Choroid plexus epithelial cell (primary cell): Measurements from ENCODE around the gene CEP20.
"Not testable (repeated sequence)": the region's sequence is repeated elsewhere in the genome, so short reads cannot be mapped to it uniquely, and the experiment has no call there.

Source experiments
- DNase-seq: peaks from one replicate; pipeline ENCODE4 v3.0.0-alpha.2; 2010; ENCODE audit warnings: low read depth
- H3K4me3 ChIP-seq: 2 replicates; pipeline ENCODE4 v1.5.1; 2011; ENCODE audit warnings: low read depth, mild to moderate bottlenecking, control low read depth, low read length, moderate library complexity
- TF ChIP-seq, protein P1 (sequence below): conservative IDR thresholded peaks from 2 replicates; pipeline ENCODE4 v1.5.1; 2011; ENCODE audit warnings: low read depth, mild to moderate bottlenecking, control low read depth, inconsistent platforms, low read length, moderate library complexity

The CEP20 gene

DNA sequence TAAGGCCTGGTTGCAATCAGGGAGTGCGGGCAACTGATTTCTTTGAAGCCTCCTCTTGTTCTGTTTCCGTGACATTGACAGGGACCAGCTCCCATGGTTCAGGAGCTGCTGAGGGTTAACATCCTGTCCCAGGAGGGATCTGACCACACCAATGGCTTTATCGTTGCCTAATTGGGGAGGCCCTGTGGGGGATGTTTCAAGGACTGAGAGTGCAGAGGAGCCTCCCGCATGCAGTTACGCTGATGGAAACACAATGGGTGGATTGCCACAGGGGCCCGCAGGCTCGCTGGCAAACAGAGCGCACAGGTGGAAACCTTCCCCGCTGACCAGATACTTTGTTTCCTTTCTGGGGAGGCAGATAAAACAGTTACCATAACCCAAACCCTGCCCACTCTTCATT is 37.2 kb upstream of the CEP20 start:
- no peak for DNase-seq
- TF ChIP-seq, protein P1, sequence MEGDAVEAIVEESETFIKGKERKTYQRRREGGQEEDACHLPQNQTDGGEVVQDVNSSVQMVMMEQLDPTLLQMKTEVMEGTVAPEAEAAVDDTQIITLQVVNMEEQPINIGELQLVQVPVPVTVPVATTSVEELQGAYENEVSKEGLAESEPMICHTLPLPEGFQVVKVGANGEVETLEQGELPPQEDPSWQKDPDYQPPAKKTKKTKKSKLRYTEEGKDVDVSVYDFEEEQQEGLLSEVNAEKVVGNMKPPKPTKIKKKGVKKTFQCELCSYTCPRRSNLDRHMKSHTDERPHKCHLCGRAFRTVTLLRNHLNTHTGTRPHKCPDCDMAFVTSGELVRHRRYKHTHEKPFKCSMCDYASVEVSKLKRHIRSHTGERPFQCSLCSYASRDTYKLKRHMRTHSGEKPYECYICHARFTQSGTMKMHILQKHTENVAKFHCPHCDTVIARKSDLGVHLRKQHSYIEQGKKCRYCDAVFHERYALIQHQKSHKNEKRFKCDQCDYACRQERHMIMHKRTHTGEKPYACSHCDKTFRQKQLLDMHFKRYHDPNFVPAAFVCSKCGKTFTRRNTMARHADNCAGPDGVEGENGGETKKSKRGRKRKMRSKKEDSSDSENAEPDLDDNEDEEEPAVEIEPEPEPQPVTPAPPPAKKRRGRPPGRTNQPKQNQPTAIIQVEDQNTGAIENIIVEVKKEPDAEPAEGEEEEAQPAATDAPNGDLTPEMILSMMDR = no peak
- H3K4me3 ChIP-seq = no peak overlapping the region

DNA sequence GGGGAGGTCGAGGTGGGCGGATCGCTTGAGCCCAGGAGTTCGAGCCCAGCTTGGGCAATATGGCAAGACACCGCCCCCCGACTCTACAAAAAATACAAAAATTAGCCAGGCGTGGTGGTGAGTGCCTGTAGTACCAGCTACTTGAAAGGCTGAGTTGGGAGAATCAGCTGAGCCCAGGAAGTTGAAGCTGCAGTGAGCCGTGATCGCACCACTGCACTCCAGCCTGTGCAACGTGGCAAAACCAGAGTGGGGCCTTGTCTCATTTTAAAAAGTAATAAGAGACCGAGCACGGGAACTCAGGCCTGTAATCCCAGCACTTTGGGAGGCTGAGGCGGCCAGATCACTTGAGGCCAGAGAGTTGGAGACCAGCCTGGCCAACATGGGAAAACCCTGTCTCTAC is 36.6 kb upstream of the CEP20 start:
- no peak overlapping the region for H3K4me3 ChIP-seq
- no peak for DNase-seq
- TF ChIP-seq, protein P1 = no peak

DNA sequence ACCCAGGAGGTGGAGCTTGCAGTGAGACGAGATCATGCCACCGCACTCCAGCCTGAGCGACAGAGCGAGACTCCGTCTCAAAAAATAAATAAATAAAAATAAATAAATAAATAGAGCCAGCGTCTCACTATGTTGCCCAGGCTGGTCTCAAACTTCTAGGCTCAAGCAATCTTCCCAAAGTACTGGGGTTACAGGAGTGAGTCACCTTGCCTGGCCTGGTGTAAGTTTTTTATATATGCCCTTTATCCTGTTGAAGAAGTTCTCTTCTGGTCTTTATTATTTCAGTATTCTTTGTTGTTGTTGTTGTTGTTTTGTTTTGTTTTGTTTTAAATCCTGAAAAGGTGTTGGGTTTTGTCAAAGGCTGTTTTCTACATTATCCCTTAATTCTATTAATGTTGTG is 30.9 kb upstream of the CEP20 start:
- DNase-seq = no peak
- H3K4me3 ChIP-seq = no peak overlapping the region
- TF ChIP-seq, protein P1 = no peak

DNA sequence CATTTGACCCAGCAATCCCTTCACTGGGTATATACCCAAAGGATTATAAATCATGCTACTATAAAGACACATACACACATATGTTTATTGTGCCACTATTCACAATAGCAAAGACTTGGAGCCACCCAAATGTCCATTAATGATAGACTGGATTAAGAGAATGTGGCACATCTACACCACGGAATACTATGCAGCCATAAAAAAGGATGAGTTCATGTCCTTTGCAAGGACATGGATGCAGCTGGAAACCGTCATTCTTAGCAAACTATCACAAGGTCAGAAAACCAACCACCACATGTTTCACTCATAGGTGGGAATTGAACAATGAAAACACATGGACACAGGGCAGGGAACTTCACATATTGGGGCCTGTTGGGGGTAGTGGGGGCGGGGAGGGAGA is 29.9 kb upstream of the CEP20 start:
- not testable (repeated sequence) for DNase-seq, H3K4me3 ChIP-seq

DNA sequence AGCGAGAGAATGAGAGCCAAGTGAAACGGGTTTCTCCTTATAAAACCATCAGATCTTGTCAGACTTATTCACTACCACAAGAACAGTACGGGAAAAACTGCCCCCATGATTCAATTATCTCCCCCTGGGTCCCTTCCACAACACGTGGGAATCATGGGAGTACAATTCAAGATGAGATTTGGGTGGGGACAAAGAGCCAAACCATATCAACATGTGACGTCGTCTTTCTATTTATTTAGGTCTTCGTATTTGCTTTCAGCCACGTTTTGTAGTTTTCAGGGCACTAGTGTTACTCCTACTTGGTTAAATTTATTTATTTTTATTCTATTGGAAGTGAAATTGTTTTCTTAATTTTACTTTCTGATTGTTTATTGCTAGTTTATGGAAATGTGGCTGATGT is 27.9 kb upstream of the CEP20 start:
- no peak for DNase-seq
- TF ChIP-seq, protein P1 = no peak
- no peak overlapping the region for H3K4me3 ChIP-seq

DNA sequence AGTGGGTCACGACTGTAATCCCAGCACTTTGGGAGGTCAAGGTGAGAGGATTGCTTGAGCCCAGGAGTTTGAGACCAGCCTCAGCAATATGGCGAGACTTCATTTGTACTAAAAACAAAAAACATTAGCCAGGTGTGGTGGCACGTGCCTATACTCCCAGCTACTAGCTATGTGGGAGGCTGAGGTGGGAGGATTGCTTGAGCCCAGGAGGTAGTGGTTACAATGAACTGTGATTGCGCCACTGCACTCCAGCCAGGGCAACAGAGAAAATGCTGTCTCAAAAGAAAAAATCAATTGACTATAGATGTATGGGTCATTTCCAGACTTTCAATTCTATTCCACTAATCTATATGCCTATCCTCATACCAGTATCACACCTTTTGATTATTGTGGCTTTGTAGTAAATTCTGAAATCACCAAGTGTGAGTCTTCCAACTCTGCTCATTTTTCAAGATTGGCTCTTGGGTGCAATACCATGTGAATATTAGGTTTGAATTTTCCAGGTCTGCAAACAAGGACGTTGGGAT is 27.2 kb upstream of the CEP20 start:
- TF ChIP-seq, protein P1 = no peak
- no peak for DNase-seq
- no peak overlapping the region for H3K4me3 ChIP-seq

DNA sequence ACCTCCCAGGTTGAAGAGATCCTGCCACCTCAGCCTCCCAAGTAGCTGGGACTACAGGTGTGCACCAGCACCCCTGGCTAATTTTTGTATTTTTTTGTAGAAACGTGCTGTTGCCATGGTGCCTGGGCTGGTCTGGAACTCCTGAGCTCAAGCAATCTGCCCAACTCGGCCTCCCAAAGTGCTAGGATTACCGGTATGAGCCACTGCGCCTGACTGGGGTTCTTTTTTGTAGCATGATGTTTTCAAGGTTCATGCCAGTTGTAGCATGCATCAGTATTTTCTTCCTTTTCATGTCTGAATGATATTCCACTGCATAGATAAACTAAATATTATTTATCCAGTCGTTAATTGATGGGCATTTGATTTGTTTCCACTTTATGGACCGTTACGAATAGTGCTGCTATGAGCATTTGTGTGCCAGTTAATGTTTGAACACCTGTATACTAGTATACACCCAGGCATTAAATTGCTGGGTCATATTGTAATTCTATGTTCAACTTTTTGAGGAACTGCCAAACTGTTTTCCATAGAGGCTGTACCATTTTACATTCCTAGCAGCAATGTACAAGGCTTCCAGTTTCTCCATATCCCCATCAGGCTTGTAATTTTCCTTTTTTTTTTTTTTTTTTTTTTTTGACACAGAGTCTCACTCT is 24.8 kb upstream of the CEP20 start:
- DNase-seq = no peak
- no peak overlapping the region for H3K4me3 ChIP-seq
- TF ChIP-seq, protein P1 = no peak
